ENCODE results near the gene GMPS. TPM values are rescaled to one million over a fixed set of nuclear protein-coding genes. Genes with fewer than 3 reads are reported as not detected.

GMPS gene
- total and polyA plus RNA-seq, 10 of the 15 experiments (the other 5 are each of a cell fraction or from before 2014, with no cell fraction given): 33.2 to 143 (median 79.0) TPM

GRCh38 chr3:155852341-155852740, 18.1 kb upstream of the GMPS start (continued):
- TF ChIP-seq MYC (IDR thresholded peaks at IDR 0.05; ENCODE audit: insufficient read depth, insufficient read length, insufficient replicate concordance, low read length, severe bottlenecking) (no peak), ZNF274 (IDR thresholded peaks at IDR 0.05; ENCODE audit: insufficient read depth, insufficient read length) (no peak), ZNF384 (IDR thresholded peaks at IDR 0.05; ENCODE audit: borderline replicate concordance, low read depth, low read length) (no peak), ZBTB40 (IDR thresholded peaks at IDR 0.05; ENCODE audit: borderline replicate concordance) (no peak), MEF2A (IDR thresholded peaks at IDR 0.05; ENCODE audit: insufficient read depth, low read depth, low read length) (no peak)

Measured in GM12878 (cell line).